GM21723 (cell line): Measurements from ENCODE around the gene PHOX2A.

Experiments used
- ATAC-seq: cut with Tn5 transposase; IDR thresholded peaks from one replicate; pipeline ENCODE4 v1.9.1; 2021; ENCODE audit warnings: mild to moderate bottlenecking, moderate library complexity; ENCODE audit not compliant: unreplicated experiment

Gene PHOX2A

GRCh38 chr11:72189455-72190250, 54.3 kb downstream of the PHOX2A start:
- ATAC-seq = no peak
